T-helper 17 cell (primary cell): ENCODE data around the gene OR4E1. TPM values are rescaled to one million over a fixed set of nuclear protein-coding genes. Genes with fewer than 3 reads are reported as not detected.
"Not testable (repeated sequence)": the region's sequence is repeated elsewhere in the genome, so short reads cannot be mapped to it uniquely, and the experiment has no call there.

Experiments
- ATAC-seq: fragments of 150-1000 bp; cut with Tn5 transposase; 2 replicates; pipeline ENCODE4 v1.10.0; 2021; ENCODE audit warnings: mild to moderate bottlenecking, moderate library complexity
- DNase-seq, 3 donors: peaks; one replicate each; pipeline versions ENCODE4 v3.0.0 to v3.0.0-alpha.2; 2020 to 2021
- H3K9me3 ChIP-seq: one replicate; pipeline ENCODE4 v1.7.0; 2013; ENCODE audit warnings: low read length, mild to moderate bottlenecking; ENCODE audit not compliant: control insufficient read depth, poor library complexity, severe bottlenecking
- H3K27ac Mint-ChIP-seq: one replicate; pipeline ENCODE4 v1.8.0; 2022; ENCODE audit warnings: mild to moderate bottlenecking, moderate library complexity, mixed read lengths
- H3K27me3 Mint-ChIP-seq: one replicate; pipeline ENCODE4 v1.8.0; 2022; ENCODE audit warnings: mixed read lengths
- H3K36me3 Mint-ChIP-seq: one replicate; pipeline ENCODE4 v1.8.0; 2022; ENCODE audit warnings: low read depth, mixed read lengths
- H3K4me1 Mint-ChIP-seq: one replicate; pipeline ENCODE4 v1.8.0; 2022; ENCODE audit warnings: mild to moderate bottlenecking, mixed read lengths
- H3K4me3 Mint-ChIP-seq: one replicate; pipeline ENCODE4 v1.8.0; 2022; ENCODE audit warnings: mild to moderate bottlenecking, moderate library complexity, mixed read lengths
- total RNA-seq, 4 donors: library from RNA in 2 of 4; stranded (reverse) in 2 of 4; gene quantifications; one replicate each; pipeline ENCODE4 v1.2.3 and lab custom pipeline; 2022 to 2026

OR4E1 gene
- under 1 TPM in 1 of 2 donors, not detected in 1; 0.07 TPM for total RNA-seq
- total RNA-seq (lab: John Stamatoyannopoulos, UW) = 0 to 0.15 reads per million in 2 donors

- peaks cover 2% of the 10 kb centered on the region for H3K4me1 Mint-ChIP-seq
- H3K27ac Mint-ChIP-seq = no peak within 1 kb of the TSS
- no peaks in the 10 kb centered on the region for H3K9me3 ChIP-seq
- H3K27me3 Mint-ChIP-seq = peaks cover 45% of the 10 kb centered on the region
- H3K4me3 Mint-ChIP-seq = no peak within 1 kb of the TSS
- H3K36me3 Mint-ChIP-seq = peaks cover 2% of the 10 kb centered on the region
- DNase-seq = no peak
- ATAC-seq = no peak
These were observed at the start of gene OR4E1 for GRCh38 chr14:21673718-21674117. Gene OR4E1, minus strand, starts transcription at chr14:21673818. Its CDS starts 2,883 bp downstream, at chr14:21670935.

DNA sequence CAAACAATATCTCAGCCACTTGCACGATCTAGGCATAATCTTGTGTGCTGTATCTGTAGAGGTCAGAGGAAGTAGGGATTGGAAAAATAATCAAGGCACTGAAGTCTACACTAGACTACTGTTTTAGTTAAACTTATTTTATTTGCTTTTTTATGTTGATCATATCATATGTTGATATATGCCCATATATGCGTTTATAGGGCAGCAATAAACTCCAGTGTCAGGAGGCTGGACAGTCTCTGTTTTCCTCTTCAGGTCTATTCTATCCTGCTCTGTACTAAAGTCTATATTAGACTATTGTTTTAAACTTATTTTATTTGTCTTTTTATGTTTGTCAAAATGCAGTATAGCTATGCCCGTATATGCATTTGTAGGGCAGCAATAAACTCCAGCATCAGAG is 47.9 kb upstream of the OR4E1 start:
- no peaks in the 10 kb centered on the region for H3K9me3 ChIP-seq
- no peak for DNase-seq
- Mint-ChIP-seq H3K4me3 (no peak overlapping the region), H3K4me1 (peaks cover 26% of the 10 kb centered on the region), H3K27me3 (peaks cover 45% of the 10 kb centered on the region), H3K27ac (no peak overlapping the region), H3K36me3 (peaks cover 3% of the 10 kb centered on the region)
- ATAC-seq = no peak

DNA sequence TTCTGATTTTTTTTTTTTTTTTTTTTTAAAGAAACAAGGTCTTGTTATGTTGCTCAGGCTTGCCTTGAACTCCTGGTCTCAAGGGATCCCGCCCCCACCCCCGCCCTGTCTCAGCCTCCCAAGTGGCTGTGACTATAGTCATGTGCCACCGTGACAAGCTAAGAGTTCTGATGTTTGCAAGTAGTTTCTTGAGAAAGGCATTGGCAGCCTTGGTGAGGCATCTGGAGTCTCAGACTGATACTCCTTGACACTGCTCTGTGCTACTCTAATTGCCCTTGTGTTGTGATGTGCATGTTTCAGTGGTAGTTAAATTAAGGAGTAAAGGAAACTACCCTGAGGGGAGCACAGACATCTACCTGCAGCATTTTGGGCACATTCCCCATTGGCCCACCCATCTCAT is 46.2 kb upstream of the OR4E1 start:
- H3K27me3 Mint-ChIP-seq = peaks cover 52% of the 10 kb centered on the region
- peaks cover 27% of the 10 kb centered on the region for H3K4me1 Mint-ChIP-seq
- ATAC-seq (no peak), DNase-seq (no peak)
- H3K9me3 ChIP-seq = no peaks in the 10 kb centered on the region
- H3K27ac Mint-ChIP-seq = no peak overlapping the region
- no peak overlapping the region for H3K4me3 Mint-ChIP-seq
- H3K36me3 Mint-ChIP-seq = peaks cover 3% of the 10 kb centered on the region

GRCh38 chr14:21714318-21714929 is 40.8 kb upstream of the OR4E1 start:
- Mint-ChIP-seq H3K27me3 (peaks cover 54% of the 10 kb centered on the region), H3K36me3 (no peaks in the 10 kb centered on the region), H3K27ac (peak overlapping the region; percentile 77), H3K4me1 (peaks cover 25% of the 10 kb centered on the region), H3K4me3 (no peak overlapping the region)
- peak; percentile 47 for ATAC-seq
- no peaks in the 10 kb centered on the region for H3K9me3 ChIP-seq
- DNase-seq = no peak

- Mint-ChIP-seq H3K27me3 (peaks cover 40% of the 10 kb centered on the region), H3K27ac (no peak overlapping the region), H3K4me3 (peak overlapping the region; percentile 59), H3K4me1 (peaks cover 12% of the 10 kb centered on the region), H3K36me3 (no peaks in the 10 kb centered on the region)
- ATAC-seq = peak; percentile 64
- DNase-seq = no peak
- no peaks in the 10 kb centered on the region for H3K9me3 ChIP-seq
These were observed 38.4 kb upstream of the OR4E1 start for GRCh38 chr14:21712036-21712435.

DNA sequence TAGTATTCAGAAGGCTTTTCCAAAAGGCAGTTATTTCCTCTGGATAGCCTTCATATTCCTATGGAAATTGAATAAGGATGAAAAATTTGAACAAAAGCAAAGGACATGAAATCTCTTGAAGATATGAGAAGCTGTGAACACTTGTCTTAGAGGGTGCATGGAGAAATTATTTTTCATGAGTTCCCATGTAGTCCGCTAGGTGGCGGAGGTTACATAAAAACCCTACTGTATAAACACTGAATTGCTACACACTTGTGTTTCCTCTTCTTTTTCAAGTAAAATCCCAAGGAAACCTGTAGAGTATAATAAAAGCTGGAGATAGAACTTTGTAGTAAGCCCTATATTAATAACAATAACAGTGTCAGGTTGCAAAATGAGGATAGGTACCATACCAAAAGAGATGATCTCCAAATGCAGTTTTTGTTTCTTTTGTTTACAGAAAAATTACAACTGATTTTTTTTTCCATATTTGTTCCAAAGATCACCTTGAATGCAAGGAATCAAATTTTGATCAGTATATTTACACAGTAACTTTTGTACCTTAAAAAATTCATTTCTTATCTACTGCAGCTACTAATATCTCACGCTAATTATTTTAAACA is 37.8 kb upstream of the OR4E1 start:
- H3K36me3 Mint-ChIP-seq = no peaks in the 10 kb centered on the region
- no peak for DNase-seq
- peak; percentile 73 for ATAC-seq
- peaks cover 7% of the 10 kb centered on the region for H3K4me1 Mint-ChIP-seq
- H3K4me3 Mint-ChIP-seq = peak overlapping the region; percentile 59
- H3K27ac Mint-ChIP-seq = no peak overlapping the region
- H3K27me3 Mint-ChIP-seq = peaks cover 35% of the 10 kb centered on the region
- H3K9me3 ChIP-seq = no peaks in the 10 kb centered on the region

GRCh38 chr14:21704338-21704737 is 30.7 kb upstream of the OR4E1 start:
- Mint-ChIP-seq H3K27ac (peak overlapping the region; percentile 14), H3K27me3 (peaks cover 7% of the 10 kb centered on the region), H3K36me3 (no peaks in the 10 kb centered on the region), H3K4me3 (no peak overlapping the region), H3K4me1 (peaks cover 13% of the 10 kb centered on the region)
- DNase-seq = no peak
- H3K9me3 ChIP-seq = no peaks in the 10 kb centered on the region
- ATAC-seq = peak; percentile 56

DNA sequence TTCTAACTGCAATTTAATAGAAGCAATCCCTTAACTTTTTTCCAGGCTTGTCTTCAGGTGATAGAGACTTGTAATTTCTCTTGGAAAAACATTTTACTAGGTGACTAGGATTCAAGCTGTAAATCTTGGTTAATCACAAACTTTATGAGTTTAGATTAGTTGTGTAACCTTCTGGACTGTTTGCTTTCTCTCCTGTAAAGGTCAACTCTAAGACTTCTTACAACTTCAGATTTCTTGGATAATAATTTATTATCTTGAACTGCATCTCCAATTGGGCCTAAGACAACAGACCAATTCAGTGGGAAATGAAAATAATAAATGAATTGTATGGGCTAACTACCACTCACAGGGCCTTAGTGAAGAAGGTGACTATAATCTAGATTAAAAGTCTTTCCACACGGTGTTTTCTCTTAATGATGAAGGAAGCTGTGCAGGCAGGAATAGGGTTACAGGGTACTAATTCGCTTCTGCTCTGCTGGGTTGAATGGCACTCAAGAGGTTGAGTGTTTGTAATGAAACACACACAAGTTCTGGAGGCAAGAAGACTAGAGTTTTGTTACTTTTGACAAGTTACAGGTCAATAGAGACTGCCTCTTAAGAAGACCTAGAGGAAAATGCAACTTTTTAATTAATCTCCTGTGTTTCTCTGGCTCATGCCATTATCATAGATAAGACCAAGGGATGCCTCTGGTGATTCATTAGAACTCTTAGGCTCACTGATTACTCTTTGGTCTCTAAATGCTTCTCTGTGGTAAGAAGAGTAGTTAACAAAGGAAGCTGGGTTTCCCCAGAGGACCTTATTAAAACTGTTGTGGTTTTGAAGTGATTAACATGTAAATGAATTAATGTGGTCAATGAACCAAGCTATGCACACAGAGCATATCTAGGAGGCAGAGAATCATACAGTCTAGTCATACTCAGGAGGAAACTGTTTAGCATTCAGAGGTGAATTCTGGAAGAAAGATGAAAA is 30.0 kb upstream of the OR4E1 start:
- Mint-ChIP-seq H3K36me3 (no peaks in the 10 kb centered on the region), H3K27me3 (peaks cover 7% of the 10 kb centered on the region), H3K4me3 (no peak overlapping the region), H3K27ac (peak overlapping the region; percentile 14), H3K4me1 (peaks cover 13% of the 10 kb centered on the region)
- H3K9me3 ChIP-seq = no peaks in the 10 kb centered on the region
- no peak for DNase-seq
- peak; percentile 93 for ATAC-seq

- H3K9me3 ChIP-seq = no peaks in the 10 kb centered on the region
- Mint-ChIP-seq H3K4me1 (peaks cover 13% of the 10 kb centered on the region), H3K4me3 (no peak overlapping the region), H3K27me3 (peaks cover 7% of the 10 kb centered on the region), H3K27ac (no peak overlapping the region), H3K36me3 (no peaks in the 10 kb centered on the region)
- DNase-seq (no peak), ATAC-seq (no peak)
These were observed 28.7 kb upstream of the OR4E1 start for GRCh38 chr14:21702316-21702715.

- Mint-ChIP-seq H3K27ac (no peak overlapping the region), H3K36me3 (no peaks in the 10 kb centered on the region), H3K4me1 (peaks cover 11% of the 10 kb centered on the region), H3K4me3 (no peak overlapping the region), H3K27me3 (peaks cover 14% of the 10 kb centered on the region)
- no peak for DNase-seq
- ATAC-seq = no peak
- H3K9me3 ChIP-seq = no peaks in the 10 kb centered on the region
These were observed 25.9 kb upstream of the OR4E1 start for GRCh38 chr14:21699551-21699950.

DNA sequence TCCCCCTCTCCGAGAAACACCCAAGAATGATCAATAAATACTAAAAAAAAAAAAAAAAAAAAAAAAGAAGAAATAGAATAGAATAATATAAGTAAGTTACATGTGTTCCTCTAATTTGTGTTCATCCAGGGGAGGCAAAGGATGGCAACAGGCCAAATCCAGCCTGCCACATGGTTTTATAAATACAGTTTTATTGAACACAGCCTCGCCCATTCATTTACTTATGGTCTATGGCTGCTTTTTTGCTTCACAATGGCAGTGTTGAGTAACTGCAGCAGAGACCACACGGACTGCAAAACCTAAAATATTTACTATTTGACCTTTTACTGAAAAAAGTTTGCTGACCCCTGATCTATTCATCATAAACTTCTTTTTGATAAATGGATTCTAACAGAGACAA is 24.9 kb upstream of the OR4E1 start:
- not testable (repeated sequence) for H3K27ac Mint-ChIP-seq, DNase-seq, H3K4me1 Mint-ChIP-seq, H3K36me3 Mint-ChIP-seq, ATAC-seq, H3K9me3 ChIP-seq, H3K4me3 Mint-ChIP-seq
- H3K27me3 Mint-ChIP-seq = peaks cover 18% of the 10 kb centered on the region

DNA sequence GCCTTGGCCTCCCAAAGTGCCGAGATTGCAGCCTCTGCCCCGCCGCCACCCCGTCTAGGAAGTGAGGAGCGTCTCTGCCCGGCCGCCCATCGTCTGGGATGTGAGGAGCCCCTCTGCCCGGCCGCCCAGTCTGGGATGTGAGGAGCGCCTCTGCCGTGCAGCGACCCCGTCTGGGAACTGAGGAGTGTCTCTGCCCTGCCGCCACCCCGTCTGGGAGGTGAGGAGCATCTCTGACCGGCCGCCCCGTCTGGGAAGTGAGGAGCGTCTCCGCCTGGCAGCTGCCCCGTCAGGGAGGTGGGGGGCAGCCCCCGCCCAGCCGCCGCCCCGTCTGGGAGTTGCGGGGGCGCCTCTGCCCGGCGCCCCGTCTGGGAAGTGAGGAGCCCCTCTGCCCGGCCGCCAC is 24.0 kb upstream of the OR4E1 start:
- not testable (repeated sequence) for H3K4me1 Mint-ChIP-seq, H3K9me3 ChIP-seq, H3K36me3 Mint-ChIP-seq, DNase-seq, ATAC-seq, H3K4me3 Mint-ChIP-seq, H3K27ac Mint-ChIP-seq
- peaks cover 18% of the 10 kb centered on the region for H3K27me3 Mint-ChIP-seq

- Mint-ChIP-seq H3K4me3 (no peak overlapping the region), H3K36me3 (no peaks in the 10 kb centered on the region), H3K27me3 (peaks cover 29% of the 10 kb centered on the region), H3K4me1 (no peaks in the 10 kb centered on the region), H3K27ac (no peak overlapping the region)
- DNase-seq = no peak
- no peak for ATAC-seq
- H3K9me3 ChIP-seq = no peaks in the 10 kb centered on the region
These were observed 20.8 kb upstream of the OR4E1 start for GRCh38 chr14:21694425-21694824.
